EH (cell line): ENCODE results near the gene LCE2B.

Source experiments
- DNase-seq: peaks from one replicate; pipeline ENCODE4 v3.0.0-alpha.2; 2015; ENCODE audit warnings: low read depth

Gene LCE2B

DNA sequence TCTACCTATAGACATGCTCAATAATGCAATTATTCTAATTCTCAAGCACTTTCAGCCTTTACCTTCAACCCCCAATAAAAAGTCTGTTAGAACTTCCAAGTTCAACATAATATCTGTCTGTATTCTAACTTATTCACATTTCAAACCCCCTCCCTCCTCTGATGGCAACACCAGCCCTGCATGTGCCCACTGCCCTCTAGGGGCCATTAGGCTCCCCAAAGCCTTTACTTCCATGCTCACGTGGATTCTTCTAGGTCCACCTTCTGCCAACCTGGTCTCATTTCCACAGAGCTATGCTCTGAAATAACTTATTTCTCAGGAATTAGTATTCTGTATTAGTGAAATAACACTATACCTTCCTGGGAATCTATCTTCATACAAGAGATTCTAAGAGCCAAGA, 49.7 kb downstream of the LCE2B start:
- no peak for DNase-seq
